Measurements from ENCODE around the gene GCSH. TPM values are rescaled to one million over a fixed set of nuclear protein-coding genes. Genes with fewer than 3 reads are reported as not detected.

Gene GCSH
- total RNA-seq, 4 donors from 2014 or later: 2.7 to 23.1 (median 5.0) TPM

GRCh38 chr16:81040131-81040530 lies 56.1 kb downstream of the GCSH start:
- H3K4me1 ChIP-seq: peaks cover 0 to 28% (median 2%) of the 10 kb centered on the region in 4 donors
- DNase-seq: no peak
- H3K9me3 ChIP-seq: no peaks in the 10 kb centered on the region
- peaks cover 0 to 54% (median 0%) of the 10 kb centered on the region in 3 donors for H3K36me3 ChIP-seq
- no peaks in the 10 kb centered on the region for H3K27me3 ChIP-seq
- no peak overlapping the region for H3K4me3 ChIP-seq
- TF ChIP-seq, protein P1, sequence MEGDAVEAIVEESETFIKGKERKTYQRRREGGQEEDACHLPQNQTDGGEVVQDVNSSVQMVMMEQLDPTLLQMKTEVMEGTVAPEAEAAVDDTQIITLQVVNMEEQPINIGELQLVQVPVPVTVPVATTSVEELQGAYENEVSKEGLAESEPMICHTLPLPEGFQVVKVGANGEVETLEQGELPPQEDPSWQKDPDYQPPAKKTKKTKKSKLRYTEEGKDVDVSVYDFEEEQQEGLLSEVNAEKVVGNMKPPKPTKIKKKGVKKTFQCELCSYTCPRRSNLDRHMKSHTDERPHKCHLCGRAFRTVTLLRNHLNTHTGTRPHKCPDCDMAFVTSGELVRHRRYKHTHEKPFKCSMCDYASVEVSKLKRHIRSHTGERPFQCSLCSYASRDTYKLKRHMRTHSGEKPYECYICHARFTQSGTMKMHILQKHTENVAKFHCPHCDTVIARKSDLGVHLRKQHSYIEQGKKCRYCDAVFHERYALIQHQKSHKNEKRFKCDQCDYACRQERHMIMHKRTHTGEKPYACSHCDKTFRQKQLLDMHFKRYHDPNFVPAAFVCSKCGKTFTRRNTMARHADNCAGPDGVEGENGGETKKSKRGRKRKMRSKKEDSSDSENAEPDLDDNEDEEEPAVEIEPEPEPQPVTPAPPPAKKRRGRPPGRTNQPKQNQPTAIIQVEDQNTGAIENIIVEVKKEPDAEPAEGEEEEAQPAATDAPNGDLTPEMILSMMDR (IDR thresholded peaks at IDR 0.05): no peak
- no peak for TF ChIP-seq POLR2A (IDR thresholded peaks at IDR 0.05)
- no peak overlapping the region for H3K27ac ChIP-seq

DNA sequence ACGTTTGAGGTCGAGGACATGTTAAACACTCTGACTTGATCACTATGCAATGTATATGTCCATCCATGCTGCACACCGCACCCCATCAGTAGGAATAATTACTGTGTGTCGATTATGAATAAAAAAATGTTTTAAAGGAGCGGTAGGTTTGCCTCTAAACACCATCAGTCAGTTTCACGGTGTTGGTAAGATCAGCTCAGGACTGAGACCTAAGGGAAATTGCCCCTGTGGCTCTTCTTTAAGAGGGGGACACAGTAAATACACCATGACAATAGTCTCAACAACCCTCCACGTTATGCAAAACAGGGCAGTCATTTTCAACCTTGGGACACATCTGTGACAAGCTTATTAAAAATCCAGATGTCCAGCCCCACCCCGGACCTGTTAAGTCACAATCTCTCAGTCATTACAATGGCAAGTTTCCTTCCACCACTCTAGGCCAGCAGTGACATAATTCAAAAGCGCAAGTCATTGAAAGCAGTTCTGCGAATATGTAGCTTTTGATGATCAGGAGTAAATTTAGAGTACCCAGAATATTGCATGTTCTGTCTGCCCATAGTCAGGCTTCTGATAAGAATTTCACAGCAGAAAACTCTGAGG lies 59.3 kb downstream of the GCSH start:
- no peak for TF ChIP-seq POLR2A (IDR thresholded peaks at IDR 0.05)
- TF ChIP-seq, protein P1 (IDR thresholded peaks at IDR 0.05): no peak
- no peak for DNase-seq
- peak overlapping the region in 1 of 4 donors; percentile 89 for H3K27ac ChIP-seq

GRCh38 chr16:81035975-81036750 lies 60.0 kb downstream of the GCSH start:
- Histone ChIP-seq H3K4me1 (peaks cover 0 to 28% (median 2%) of the 10 kb centered on the region in 4 donors), H3K36me3 (peaks cover 0 to 15% (median 0%) of the 10 kb centered on the region in 3 donors), H3K4me3 (peak overlapping the region; percentile 64 to 98 (median 82)), H3K27me3 (no peaks in the 10 kb centered on the region), H3K27ac (peak overlapping the region; percentile 65 to 89 (median 74)), H3K9me3 (no peaks in the 10 kb centered on the region)
- DNase-seq: peak in 2 of 3 donors; percentile 22 to 52
- peak in 1 of 2 donors; percentile 6 for TF ChIP-seq POLR2A (IDR thresholded peaks at IDR 0.05)
- TF ChIP-seq, protein P1 (IDR thresholded peaks at IDR 0.05): no peak

More for the DNA sequence above, 59.3 kb downstream of the GCSH start:
- H3K9me3 ChIP-seq: no peaks in the 10 kb centered on the region
- peaks cover 0 to 28% (median 2%) of the 10 kb centered on the region in 4 donors for H3K4me1 ChIP-seq
- no peaks in the 10 kb centered on the region for H3K27me3 ChIP-seq
- H3K36me3 ChIP-seq: peaks cover 0 to 21% (median 0%) of the 10 kb centered on the region in 3 donors
- H3K4me3 ChIP-seq: peak overlapping the region; percentile 64 to 98 (median 82)

- peak within 1 kb of the TSS; percentile 65 to 89 (median 74) for H3K27ac ChIP-seq
- peak within 1 kb of the TSS; percentile 64 to 98 (median 82) for H3K4me3 ChIP-seq
- peak in 1 of 2 donors; percentile 54 for TF ChIP-seq POLR2A (IDR thresholded peaks at IDR 0.05)
- TF ChIP-seq, protein P1 (IDR thresholded peaks at IDR 0.05): peak; percentile 95 to 100 (median 98)
- no peaks in the 10 kb centered on the region for H3K27me3 ChIP-seq
- peaks cover 0 to 8% (median 0%) of the 10 kb centered on the region in 3 donors for H3K36me3 ChIP-seq
- peaks cover 0 to 28% (median 2%) of the 10 kb centered on the region in 4 donors for H3K4me1 ChIP-seq
- H3K9me3 ChIP-seq: no peaks in the 10 kb centered on the region
- peak; percentile 86 to 94 (median 93) for DNase-seq
Measured at GRCh38 chr16:81035398-81035974, 60.7 kb downstream of the GCSH start, which contains the start of gene ATMIN. Gene ATMIN (plus strand): TSS chr16:81035842. CDS start chr16:81035871, 29 bp downstream.

Small RNA genes within 50 kb of the gene (small RNA-seq; reads per million reads assigned to genes)
- gene AC092718.3: 0 reads per million in 2 donors
- 0 reads per million in 2 donors for gene RNU6-1191P

Other genes with a start within 250 kb of the GCSH start
- gene CMC2, start 89.5 kb downstream of the GCSH start, total RNA-seq: 10 to 100 TPM; 14.0 to 54.5 (median 34.3) TPM
- 10 to 100 TPM in 1 of 4 donors, 1 to 10 TPM in 2, under 1 TPM in 1; 0.47 to 88.3 (median 3.5) TPM for gene CENPN, start 89.2 kb downstream of the GCSH start, total RNA-seq
- gene ATMIN, start 60.6 kb downstream of the GCSH start, total RNA-seq: 10 to 100 TPM; 25.6 to 37.0 (median 32.6) TPM
- gene C16orf46, start 19.2 kb downstream of the GCSH start, total RNA-seq: 1 to 10 TPM in 2 of 4 donors, under 1 TPM in 1, not detected in 1; 0.70 to 3.2 (median 1.6) TPM
- 10 to 100 TPM in 2 of 4 donors, 1 to 10 TPM in 2; 7.9 to 16.0 (median 12.3) TPM for gene BCO1, start 142.3 kb upstream of the GCSH start, total RNA-seq
- 10 to 100 TPM in 3 of 4 donors, 1 to 10 TPM in 1; 7.4 to 15.2 (median 11.9) TPM for gene GAN, start 218.6 kb upstream of the GCSH start, total RNA-seq

All from Peyer's patch (tissue), 4 donors.